ENCODE measurements around the gene STIMATE. TPM values are rescaled to one million over a fixed set of nuclear protein-coding genes. Genes with fewer than 3 reads are reported as not detected.

STIMATE gene
- total RNA-seq, 8 experiments from 2014 or later = 7.2 to 27.0 (median 13.3) TPM

DNA sequence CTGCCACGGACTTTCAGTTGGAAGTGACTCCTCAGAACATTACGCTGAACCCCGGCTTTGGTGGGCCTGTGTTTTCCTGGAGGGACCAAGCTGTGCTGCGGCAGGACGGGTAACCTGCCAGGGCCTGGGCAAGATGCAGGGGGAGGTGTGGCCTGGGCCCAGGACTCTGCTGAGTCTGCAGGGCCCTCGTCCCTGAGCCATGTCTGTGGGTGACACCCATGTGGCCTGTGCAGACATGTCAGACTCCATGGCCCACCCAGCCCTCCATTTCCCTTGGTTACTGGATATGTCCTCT lies 107.7 kb downstream of the STIMATE start:
- ATAC-seq (replicated peaks in 6 of 8) = peak in 1 of 8 experiments; percentile 6
- 60 to 92% (median 64%) methylated on average over 1 to 4 of the region's 6 CpGs; no CpG with 5 or more reads in 6 of the 10 experiments for WGBS, 10 experiments
- Histone ChIP-seq H3K4me3 (no peak overlapping the region), H3K27ac (no peak overlapping the region), H3K4me1 (replicated peaks in 1 of 2) (peaks cover 3 to 4% of the 10 kb centered on the region in 2 donors)
- in situ Hi-C loops (cut with MboI; ENCODE audit: low pct_unique_long_range_greater_than_20kb in 2 of 9, low sequenced_read_pairs in 9 of 9, unreplicated experiment in 9 of 9) = no loop called here

DNA sequence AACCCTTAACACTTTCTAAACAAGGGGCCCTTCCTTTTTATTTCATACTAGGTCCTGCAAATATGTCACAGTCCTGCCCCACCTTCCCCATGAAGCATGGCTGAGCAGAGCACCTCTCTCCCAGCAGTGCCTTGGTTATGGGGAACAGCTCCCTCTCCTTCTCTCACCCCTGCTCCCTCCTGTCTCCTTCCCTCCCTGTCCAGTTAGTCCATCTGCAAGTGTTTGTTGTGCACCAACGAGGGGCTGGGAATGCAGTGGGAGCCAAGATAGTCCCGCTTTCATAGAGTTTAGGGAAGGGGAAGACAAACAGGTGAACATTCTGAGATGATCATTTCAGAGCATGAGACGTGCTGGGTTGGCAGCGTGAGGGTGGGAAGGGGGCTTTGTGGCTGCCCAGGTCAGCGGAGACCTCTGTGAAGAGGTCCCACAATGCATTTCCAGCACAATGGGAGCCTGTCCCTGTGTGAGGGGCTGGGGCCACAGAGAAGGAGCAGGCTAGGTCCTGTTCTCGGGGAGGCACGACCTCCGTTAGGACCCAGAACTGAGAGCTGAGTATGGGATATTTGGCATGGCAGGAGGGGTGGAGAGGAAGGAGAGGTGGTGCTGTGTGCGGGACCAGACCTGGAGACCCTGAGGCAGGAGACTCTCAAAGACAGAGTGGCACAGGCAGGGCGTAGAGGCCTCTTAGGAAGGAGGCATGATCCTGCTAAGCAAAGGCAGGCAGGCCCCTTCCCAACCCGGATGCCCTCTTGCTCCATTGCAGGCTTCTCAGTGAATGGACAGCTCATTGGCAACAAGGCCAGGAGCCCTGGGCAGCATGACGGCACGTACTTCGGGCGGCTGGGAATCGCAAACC lies 108.2 kb downstream of the STIMATE start:
- peaks cover 0 to 1% of the 10 kb centered on the region in 2 donors for H3K4me1 ChIP-seq (replicated peaks in 1 of 2)
- no peak for ATAC-seq (replicated peaks in 6 of 8)
- WGBS, 10 experiments = 38 to 100% (median 74%) methylated on average over 1 to 8 of the region's 16 CpGs; no CpG with 5 or more reads in 4 of the 10 experiments
- no peak overlapping the region for H3K4me3 ChIP-seq
- in situ Hi-C loops (cut with MboI; ENCODE audit: low pct_unique_long_range_greater_than_20kb in 2 of 9, low sequenced_read_pairs in 9 of 9, unreplicated experiment in 9 of 9) = no loop called here
- H3K27ac ChIP-seq = no peak overlapping the region

DNA sequence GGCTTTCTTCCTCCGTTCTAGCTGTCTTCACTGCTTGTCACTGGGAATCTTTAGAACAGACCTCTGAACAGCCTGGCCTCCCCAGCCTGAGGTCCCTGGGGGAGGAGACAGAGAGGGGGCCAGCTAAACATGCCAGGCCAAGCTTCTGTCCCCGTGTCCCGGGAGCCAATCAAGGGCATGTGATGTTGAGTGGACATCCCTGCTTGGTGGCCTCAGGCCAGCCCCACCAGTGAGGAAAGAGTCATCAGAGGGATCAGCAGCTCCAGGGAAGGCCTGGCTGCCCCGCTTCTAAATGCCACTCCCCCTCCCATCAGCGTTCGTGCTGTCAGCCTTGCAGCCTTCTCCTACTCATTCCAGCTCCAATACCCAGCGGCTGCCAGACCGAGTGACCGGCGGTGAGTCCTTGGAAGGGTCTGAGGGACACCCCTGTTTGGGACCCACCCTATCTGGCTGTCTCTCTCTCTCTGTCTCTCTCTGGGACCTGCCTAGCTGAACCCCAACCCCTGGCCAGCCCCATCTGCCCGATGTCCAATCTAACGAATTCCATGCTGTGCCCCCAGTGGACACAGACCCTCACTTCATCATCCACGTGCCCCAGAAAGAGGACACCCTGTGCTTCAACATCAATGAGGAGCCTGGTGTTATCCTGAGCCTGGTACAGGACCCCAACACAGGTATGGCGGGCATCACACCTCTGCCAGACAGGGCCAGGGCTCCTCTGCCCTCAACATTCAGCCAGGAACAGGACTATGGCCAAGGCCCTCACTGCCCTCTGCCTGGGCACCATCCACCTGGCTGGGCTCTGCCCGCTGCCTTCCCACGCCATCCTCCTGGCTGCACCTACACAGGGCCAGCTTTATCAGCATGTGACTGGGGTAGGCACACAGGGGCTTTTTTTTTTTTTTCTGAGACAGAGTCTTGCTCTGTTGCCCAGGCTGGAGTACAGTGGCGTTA lies 109.4 kb downstream of the STIMATE start:
- Histone ChIP-seq H3K4me3 (no peak overlapping the region), H3K27ac (no peak overlapping the region), H3K4me1 (replicated peaks in 1 of 2) (no peaks in the 10 kb centered on the region)
- 0 to 84% (median 57%) methylated on average over 1 to 8 of the region's 17 CpGs; no CpG with 5 or more reads in 3 of the 10 experiments for WGBS, 10 experiments
- ATAC-seq (replicated peaks in 6 of 8) = peak in 7 of 8 experiments; percentile 17 to 85 (median 40)
- in situ Hi-C loops (cut with MboI; ENCODE audit: low pct_unique_long_range_greater_than_20kb in 2 of 9, low sequenced_read_pairs in 9 of 9, unreplicated experiment in 9 of 9) = no loop called here

DNA sequence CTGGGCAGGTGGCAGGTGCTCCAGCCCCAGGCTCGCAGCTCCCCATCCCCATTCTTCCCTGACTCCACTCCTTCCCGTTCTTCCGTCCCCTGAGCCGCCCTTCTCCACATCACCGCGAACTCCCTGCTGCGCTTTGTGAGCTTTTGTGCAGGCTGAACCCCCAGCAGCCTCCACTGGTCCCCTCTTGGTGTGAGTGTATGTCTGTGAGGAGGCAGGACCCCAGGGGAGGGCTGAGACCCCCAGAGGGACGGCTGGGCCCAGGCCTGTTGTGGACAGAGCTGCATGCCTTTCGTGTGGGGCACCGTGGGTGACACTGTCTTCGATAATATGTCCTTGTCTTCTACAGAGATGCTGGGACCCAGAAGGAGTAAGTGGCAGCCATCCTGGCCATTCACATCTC lies 110.1 kb downstream of the STIMATE start:
- WGBS, 10 experiments = 67 to 100% (median 68%) methylated on average over 1 to 4 of the region's 11 CpGs; no CpG with 5 or more reads in 7 of the 10 experiments
- ATAC-seq (replicated peaks in 6 of 8) = no peak
- in situ Hi-C loops (cut with MboI; ENCODE audit: low pct_unique_long_range_greater_than_20kb in 2 of 9, low sequenced_read_pairs in 9 of 9, unreplicated experiment in 9 of 9) = no loop called here
- H3K27ac ChIP-seq = no peak overlapping the region
- no peak overlapping the region for H3K4me3 ChIP-seq
- no peaks in the 10 kb centered on the region for H3K4me1 ChIP-seq (replicated peaks in 1 of 2)

Other genes starting within 250 kb of the STIMATE start
- gene PBRM1, start 211.6 kb downstream of the STIMATE start, total RNA-seq = 100 to 1,000 TPM in 1 of 8 experiments, 10 to 100 TPM in 7; 27.2 to 100 (median 66.9) TPM
- 100 to 1,000 TPM in 6 of 8 experiments, 10 to 100 TPM in 2; 75.6 to 219 (median 110) TPM for gene GNL3, start 211.5 kb downstream of the STIMATE start, total RNA-seq
- gene GLT8D1, start 191.8 kb downstream of the STIMATE start, total RNA-seq = 100 to 1,000 TPM in 1 of 8 experiments, 10 to 100 TPM in 7; 46.9 to 120 (median 66.2) TPM
- 100 to 1,000 TPM; 102 to 216 (median 130) TPM for gene SPCS1, start 191.4 kb downstream of the STIMATE start, total RNA-seq
- 10 to 100 TPM in 7 of 8 experiments, 1 to 10 TPM in 1; 8.0 to 32.5 (median 20.7) TPM for gene NEK4, start 126.6 kb downstream of the STIMATE start, total RNA-seq
- 1 to 10 TPM in 1 of 8 experiments, under 1 TPM in 4, not detected in 3; 0.38 to 1.0 (median 0.66) TPM for gene ITIH1, start 119.9 kb downstream of the STIMATE start, total RNA-seq
- gene ITIH3, start 102.8 kb downstream of the STIMATE start, total RNA-seq = 1 to 10 TPM in 3 of 8 experiments, under 1 TPM in 5; 0.22 to 3.3 (median 0.55) TPM
- gene ITIH4, start 66.9 kb downstream of the STIMATE start, total RNA-seq = 1 to 10 TPM; 1.4 to 7.0 (median 2.6) TPM
- 1 to 10 TPM in 6 of 8 experiments, under 1 TPM in 1, not detected in 1; 0.38 to 9.3 (median 2.7) TPM for gene MUSTN1, start 62.5 kb downstream of the STIMATE start, total RNA-seq
- gene SFMBT1, start 148.5 kb upstream of the STIMATE start, total RNA-seq = 10 to 100 TPM in 4 of 8 experiments, 1 to 10 TPM in 4; 7.5 to 22.3 (median 10.8) TPM
- gene RFT1, start 232.9 kb upstream of the STIMATE start, total RNA-seq = 10 to 100 TPM in 4 of 8 experiments, 1 to 10 TPM in 4; 6.7 to 26.6 (median 10.0) TPM

Data from motor neuron (in vitro differentiated cells).